Tibial nerve (tissue), 3 donors: Measurements from ENCODE around the gene PIEZO2.

Experiments
- POLR2A ChIP-seq, 2 donors: fragments of 450-650 bp; IDR thresholded peaks; one replicate each; pipeline ENCODE4 v1.6.1; 2017; ENCODE audit warnings: antibody characterized with exemption in 2 of 2, mild to moderate bottlenecking in 2 of 2, moderate library complexity in 2 of 2
- TF ChIP-seq, protein P1 (sequence below), 5 experiments: fragments of 200-600 bp in 3 of 5; fragments of 450-650 bp in 2 of 5; sonication (generic) in 3 of 5; IDR thresholded peaks; one replicate each; pipeline ENCODE4 v1.5.1; 2016 to 2019; ENCODE audit warnings: antibody characterized with exemption in 5 of 5, mild to moderate bottlenecking in 3 of 5, moderate library complexity in 2 of 5

- TF ChIP-seq, protein P1, sequence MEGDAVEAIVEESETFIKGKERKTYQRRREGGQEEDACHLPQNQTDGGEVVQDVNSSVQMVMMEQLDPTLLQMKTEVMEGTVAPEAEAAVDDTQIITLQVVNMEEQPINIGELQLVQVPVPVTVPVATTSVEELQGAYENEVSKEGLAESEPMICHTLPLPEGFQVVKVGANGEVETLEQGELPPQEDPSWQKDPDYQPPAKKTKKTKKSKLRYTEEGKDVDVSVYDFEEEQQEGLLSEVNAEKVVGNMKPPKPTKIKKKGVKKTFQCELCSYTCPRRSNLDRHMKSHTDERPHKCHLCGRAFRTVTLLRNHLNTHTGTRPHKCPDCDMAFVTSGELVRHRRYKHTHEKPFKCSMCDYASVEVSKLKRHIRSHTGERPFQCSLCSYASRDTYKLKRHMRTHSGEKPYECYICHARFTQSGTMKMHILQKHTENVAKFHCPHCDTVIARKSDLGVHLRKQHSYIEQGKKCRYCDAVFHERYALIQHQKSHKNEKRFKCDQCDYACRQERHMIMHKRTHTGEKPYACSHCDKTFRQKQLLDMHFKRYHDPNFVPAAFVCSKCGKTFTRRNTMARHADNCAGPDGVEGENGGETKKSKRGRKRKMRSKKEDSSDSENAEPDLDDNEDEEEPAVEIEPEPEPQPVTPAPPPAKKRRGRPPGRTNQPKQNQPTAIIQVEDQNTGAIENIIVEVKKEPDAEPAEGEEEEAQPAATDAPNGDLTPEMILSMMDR (IDR thresholded peaks at IDR 0.05), result no peak
- no peak for TF ChIP-seq POLR2A (IDR thresholded peaks at IDR 0.05)
Measured at GRCh38 chr18:11162462-11162861, 13.1 kb upstream of the PIEZO2 start.
